GM12878 (cell line): ENCODE measurements around the gene NTM. TPM values are rescaled to one million over a fixed set of nuclear protein-coding genes. Genes with fewer than 3 reads are reported as not detected.

ENCODE experiments used
- ATAC-seq: fragments of 200-7000 bp; cut with Tn5 transposase; 3 replicates; pipeline ENCODE4 v1.9.1; 2020; ENCODE audit warnings: mild to moderate bottlenecking, moderate library complexity
- BruUV-seq: library from RNA; stranded (reverse); fragments of 400-500 nt; replicated peaks from 2 replicates; lab custom pipeline; 2021; lab: Mats Ljungman, UMichigan
- CTCF ChIA-PET: fragments of 300-600 bp; sonication (Branson Sonifier 250); formaldehyde crosslinking; extraction: SDS; loops from one replicate; lab custom pipeline; 2021; ENCODE audit warnings: inconsistent platforms; lab: Yijun Ruan, JAX
- POLR2A ChIA-PET: fragments of 350-600 bp; formaldehyde crosslinking; extraction: SDS; loops from one replicate; lab custom pipeline; 2021; ENCODE audit warnings: inconsistent platforms; lab: Charles Lee
- RAD21 ChIA-PET: fragments of 300-600 bp; sonication (Branson Sonifier 250); formaldehyde crosslinking; loops from one replicate; lab custom pipeline; 2023; ENCODE audit warnings: antibody characterized with exemption; ENCODE audit not compliant: unreplicated experiment; lab: Charles Lee
- SMC1A ChIA-PET: fragments of 300-600 bp; sonication (Branson Sonifier 250); formaldehyde crosslinking; loops from one replicate; lab custom pipeline; 2023; ENCODE audit not compliant: unreplicated experiment, uncharacterized antibody; lab: Charles Lee
- DNase-seq: peaks from one replicate; pipeline ENCODE4 v3.0.0-alpha.2; 2011; ENCODE audit warnings: low read depth, low spot score
- FAIRE-seq: peaks from 3 replicates; lab custom pipeline; 2011; peaks lifted over from hg19 to GRCh38; lab: Jason Lieb, UNC
- H2AFZ ChIP-seq: 2 replicates; pipeline ENCODE4 v1.6.0; 2011; ENCODE audit warnings: low read depth, low read length, control low read depth; ENCODE audit not compliant: control insufficient read depth
- H3K27ac ChIP-seq: 2 replicates; pipeline ENCODE4 v1.5.1; 2011; ENCODE audit warnings: control low read depth; ENCODE audit not compliant: control insufficient read depth, insufficient read depth
- H3K27me3 ChIP-seq, 2 experiments: replicated peaks in 1 of 2; 2 replicates each; pipeline versions ENCODE4 v1.6.0 to v1.6.1; 2011; ENCODE audit warnings: low read length in 1 of 2; ENCODE audit not compliant: control insufficient read depth in 2 of 2, insufficient read depth in 2 of 2
- H3K36me3 ChIP-seq, 2 experiments: 2 replicates each; pipeline ENCODE4 v1.5.1; 2011; ENCODE audit warnings: low read length in 1 of 2; ENCODE audit not compliant: control insufficient read depth in 2 of 2, insufficient read depth in 2 of 2
- H3K4me1 ChIP-seq: 2 replicates; pipeline ENCODE4 v1.6.1; 2011; ENCODE audit warnings: mild to moderate bottlenecking, low read length, moderate library complexity, mixed read lengths; ENCODE audit not compliant: control insufficient read depth, insufficient read depth
- H3K4me2 ChIP-seq: 2 replicates; pipeline ENCODE4 v1.6.0; 2011; ENCODE audit warnings: control low read depth; ENCODE audit not compliant: control insufficient read depth, insufficient read depth
- H3K4me3 ChIP-seq: fragments of 200-600 bp; sonication (generic); 2 replicates; pipeline ENCODE4 v1.5.1; 2016
- H3K79me2 ChIP-seq: 2 replicates; pipeline ENCODE4 v1.6.0; 2011; ENCODE audit warnings: low read length; ENCODE audit not compliant: control insufficient read depth, insufficient read depth
- H3K9ac ChIP-seq: 2 replicates; pipeline ENCODE4 v1.8.0; 2011; ENCODE audit warnings: low read length, control low read depth, mixed read lengths; ENCODE audit not compliant: control insufficient read depth, insufficient read depth
- H3K9me3 ChIP-seq: replicated peaks from 3 replicates; pipeline ENCODE4 v1.5.1; 2011; ENCODE audit warnings: mild to moderate bottlenecking, low read length; ENCODE audit not compliant: control insufficient read depth, insufficient read depth
- H4K20me1 ChIP-seq: 2 replicates; pipeline ENCODE4 v1.6.0; 2011; ENCODE audit not compliant: control insufficient read depth, insufficient read depth
- CHD1 ChIP-seq: IDR thresholded peaks from 2 replicates; pipeline ENCODE4 v1.6.1; 2012; ENCODE audit warnings: low read depth, low read length, improper control_type of control experiment
- DPF2 ChIP-seq: fragments of 450-650 bp; IDR thresholded peaks from 2 replicates; pipeline ENCODE4 v1.6.1; 2017; ENCODE audit warnings: mild to moderate bottlenecking
- HDAC6 ChIP-seq: fragments of 200-600 bp; sonication (generic); IDR thresholded peaks from one replicate; pipeline ENCODE4 v1.8.0; 2017; ENCODE audit warnings: antibody characterized with exemption; ENCODE audit not compliant: unreplicated experiment
- HDGF ChIP-seq: fragments of 450-650 bp; IDR thresholded peaks from 2 replicates; pipeline ENCODE4 v1.6.1; 2016; ENCODE audit warnings: antibody characterized with exemption
- KDM1A ChIP-seq: fragments of 200-600 bp; sonication (generic); IDR thresholded peaks from 2 replicates; pipeline ENCODE4 v1.6.1; 2016; ENCODE audit warnings: borderline replicate concordance
- KLF5 ChIP-seq: fragments of 450-650 bp; IDR thresholded peaks from 2 replicates; pipeline ENCODE4 v1.6.1; 2014; ENCODE audit warnings: mild to moderate bottlenecking; ENCODE audit not compliant: partially characterized antibody
- LARP7 ChIP-seq: fragments of 450-650 bp; IDR thresholded peaks from 2 replicates; pipeline ENCODE4 v1.6.1; 2017; ENCODE audit warnings: mild to moderate bottlenecking
- NFYA ChIP-seq: IDR thresholded peaks from 2 replicates; pipeline ENCODE4 v1.6.1; 2011; ENCODE audit warnings: low read depth, mild to moderate bottlenecking, low read length, improper control_type of control experiment, borderline replicate concordance
- NR2F1 ChIP-seq: fragments of 450-650 bp; conservative IDR thresholded peaks from 2 replicates; pipeline ENCODE4 v1.6.1; 2017; ENCODE audit warnings: mild to moderate bottlenecking
- SMAD5 ChIP-seq: IDR thresholded peaks from 2 replicates; pipeline ENCODE4 v1.6.1; 2016; ENCODE audit warnings: antibody characterized with exemption, low read depth
- STAT1 ChIP-seq: fragments of 450-650 bp; conservative IDR thresholded peaks from 2 replicates; pipeline ENCODE4 v1.6.1; 2014; ENCODE audit warnings: antibody characterized with exemption, mild to moderate bottlenecking
- TAF1 ChIP-seq: IDR thresholded peaks from 2 replicates; pipeline ENCODE4 v1.6.1; 2011; ENCODE audit warnings: mild to moderate bottlenecking, low read depth, low read length, borderline replicate concordance
- ZSCAN29 ChIP-seq: fragments of 450-650 bp; IDR thresholded peaks from 2 replicates; pipeline ENCODE4 v1.6.1; 2017; ENCODE audit warnings: mild to moderate bottlenecking, moderate library complexity
- WGBS: methylation state at CpG from one replicate; pipeline ENCODE4 v1.1.6; 2016; ENCODE audit warnings: low lambda C conversion rate; ENCODE audit not compliant: insufficient replicate concordance, insufficient coverage; ENCODE audit errors: missing lambda C conversion rate; 5-methylcytosine and 5-hydroxymethylcytosine counted together
- in situ Hi-C: fragments of 300-500 bp; cut with MboI; formaldehyde crosslinking; loops from 9 replicates; pipeline ENCODE4 v1.14.3; 2018; ENCODE audit warnings: mixed read lengths
- intact Hi-C: fragments of 100-400 bp; cut with micrococcal nuclease; formaldehyde crosslinking; loops from one replicate; pipeline ENCODE4 v1.14.2; 2022; ENCODE audit not compliant: unreplicated experiment
- polyA plus RNA-seq, 11 experiments: library from polyadenylated mRNA; depleted of rRNA in 4 of 11; unstranded in 6 of 11; stranded (reverse) in 5 of 11; fragments of >200 nt; fragmentation: Nextera tagmentation in 4 of 11; fragmentation: Illumina TruSeq in 1 of 11; extraction: Ambion mirVana in 4 of 11; extraction: Trizol in 1 of 11; gene quantifications; 1 replicate in 1 of 11; 2 replicates in 10 of 11; pipeline versions ENCODE4 v1.2.1 to v1.2.3, GENCODE V29; 2011 to 2016; ENCODE audit warnings: inconsistent platforms in 2 of 11, missing spikeins in 2 of 11, low read depth in 1 of 11
- total RNA-seq, 4 experiments: library from RNA; depleted of rRNA in 3 of 4; stranded (reverse); fragments of >200 nt in 3 of 4; fragmentation: Illumina TruSeq in 1 of 4; extraction: Trizol in 1 of 4; gene quantifications; 2 replicates each; pipeline versions ENCODE4 v1.2.1 to v1.2.3, GENCODE V29; 2013 to 2021
- TF ChIP-seq, protein P1 (sequence below): fragments of 450-650 bp; IDR thresholded peaks from 2 replicates; pipeline ENCODE4 v1.6.1; 2017; ENCODE audit warnings: mild to moderate bottlenecking, moderate library complexity
- TF ChIP-seq, protein P2 (sequence below): IDR thresholded peaks from 2 replicates; pipeline ENCODE4 v1.6.1; 2012; ENCODE audit warnings: low read depth, low read length, improper control_type of control experiment
- TF ChIP-seq, protein P3 (sequence below): fragments of 450-650 bp; IDR thresholded peaks from 2 replicates; pipeline ENCODE4 v1.6.1; 2016; ENCODE audit warnings: mild to moderate bottlenecking

NTM gene
- total and polyA plus RNA-seq, 10 of the 15 experiments (the other 5 are each of a cell fraction or from before 2014, with no cell fraction given) = not detected

DNA sequence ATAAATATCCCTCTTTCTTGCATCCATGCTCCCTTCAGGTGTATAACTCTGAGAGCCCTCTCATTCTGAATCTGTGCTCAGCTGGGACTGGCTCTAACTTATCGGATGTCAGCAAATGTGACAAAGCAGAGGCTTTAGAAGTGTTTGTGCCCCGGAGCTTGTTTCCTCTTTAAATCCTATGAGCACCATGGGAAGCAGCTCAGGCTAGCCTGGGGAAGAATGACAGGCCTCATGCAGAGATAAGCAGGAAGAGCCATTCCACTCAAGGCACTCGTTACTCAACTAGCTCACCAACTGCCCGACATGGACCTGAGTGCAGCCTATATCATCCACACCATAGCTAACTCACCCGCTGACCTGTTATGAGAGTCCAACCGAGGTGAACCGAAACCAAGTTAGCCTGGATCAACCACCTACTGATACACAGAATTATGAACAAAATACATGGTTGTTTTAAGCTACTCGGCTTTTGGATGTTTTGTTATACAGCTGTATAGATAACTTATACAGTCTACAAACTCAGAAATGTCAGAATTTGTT, 990.7 kb downstream of the NTM start:
- FAIRE-seq = no peak
- H3K9me3 ChIP-seq = no peaks in the 10 kb centered on the region; the same call in 1 of the 3 replicates
- peaks cover 42% of the 10 kb centered on the region for H3K4me1 ChIP-seq
- in situ Hi-C loops = no loop called here
- no TSS peak for BruUV-seq
- ChIA-PET POLR2A (interaction anchor here (0.6 kb wide), 1 partner anchor 22 kb away, joined by 3 read pairs; no protein-coding TSS in a partner anchor), SMC1A (interaction anchor here (0.9 kb wide), 1 partner anchor 48 kb away, joined by 4 read pairs; no protein-coding TSS in a partner anchor), RAD21 (no interaction called here), CTCF (interaction anchor here (1.9 kb wide), 1 partner anchor 13 kb away, joined by 5 read pairs; no protein-coding TSS in a partner anchor)
- TF ChIP-seq CHD1 = no peak
- no peak for TF ChIP-seq HDAC6
- no peak for TF ChIP-seq STAT1
- no peak for TF ChIP-seq ZSCAN29
- TF ChIP-seq NFYA = no peak
- no peak for TF ChIP-seq DPF2
- TF ChIP-seq, protein P1, sequence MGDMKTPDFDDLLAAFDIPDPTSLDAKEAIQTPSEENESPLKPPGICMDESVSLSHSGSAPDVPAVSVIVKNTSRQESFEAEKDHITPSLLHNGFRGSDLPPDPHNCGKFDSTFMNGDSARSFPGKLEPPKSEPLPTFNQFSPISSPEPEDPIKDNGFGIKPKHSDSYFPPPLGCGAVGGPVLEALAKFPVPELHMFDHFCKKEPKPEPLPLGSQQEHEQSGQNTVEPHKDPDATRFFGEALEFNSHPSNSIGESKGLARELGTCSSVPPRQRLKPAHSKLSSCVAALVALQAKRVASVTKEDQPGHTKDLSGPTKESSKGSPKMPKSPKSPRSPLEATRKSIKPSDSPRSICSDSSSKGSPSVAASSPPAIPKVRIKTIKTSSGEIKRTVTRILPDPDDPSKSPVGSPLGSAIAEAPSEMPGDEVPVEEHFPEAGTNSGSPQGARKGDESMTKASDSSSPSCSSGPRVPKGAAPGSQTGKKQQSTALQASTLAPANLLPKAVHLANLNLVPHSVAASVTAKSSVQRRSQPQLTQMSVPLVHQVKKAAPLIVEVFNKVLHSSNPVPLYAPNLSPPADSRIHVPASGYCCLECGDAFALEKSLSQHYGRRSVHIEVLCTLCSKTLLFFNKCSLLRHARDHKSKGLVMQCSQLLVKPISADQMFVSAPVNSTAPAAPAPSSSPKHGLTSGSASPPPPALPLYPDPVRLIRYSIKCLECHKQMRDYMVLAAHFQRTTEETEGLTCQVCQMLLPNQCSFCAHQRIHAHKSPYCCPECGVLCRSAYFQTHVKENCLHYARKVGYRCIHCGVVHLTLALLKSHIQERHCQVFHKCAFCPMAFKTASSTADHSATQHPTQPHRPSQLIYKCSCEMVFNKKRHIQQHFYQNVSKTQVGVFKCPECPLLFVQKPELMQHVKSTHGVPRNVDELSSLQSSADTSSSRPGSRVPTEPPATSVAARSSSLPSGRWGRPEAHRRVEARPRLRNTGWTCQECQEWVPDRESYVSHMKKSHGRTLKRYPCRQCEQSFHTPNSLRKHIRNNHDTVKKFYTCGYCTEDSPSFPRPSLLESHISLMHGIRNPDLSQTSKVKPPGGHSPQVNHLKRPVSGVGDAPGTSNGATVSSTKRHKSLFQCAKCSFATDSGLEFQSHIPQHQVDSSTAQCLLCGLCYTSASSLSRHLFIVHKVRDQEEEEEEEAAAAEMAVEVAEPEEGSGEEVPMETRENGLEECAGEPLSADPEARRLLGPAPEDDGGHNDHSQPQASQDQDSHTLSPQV = no peak
- TF ChIP-seq KDM1A = no peak
- no peak for TF ChIP-seq NR2F1
- no peak for TF ChIP-seq TAF1
- no peak for TF ChIP-seq KLF5
- no peak for TF ChIP-seq LARP7
- TF ChIP-seq, protein P2, sequence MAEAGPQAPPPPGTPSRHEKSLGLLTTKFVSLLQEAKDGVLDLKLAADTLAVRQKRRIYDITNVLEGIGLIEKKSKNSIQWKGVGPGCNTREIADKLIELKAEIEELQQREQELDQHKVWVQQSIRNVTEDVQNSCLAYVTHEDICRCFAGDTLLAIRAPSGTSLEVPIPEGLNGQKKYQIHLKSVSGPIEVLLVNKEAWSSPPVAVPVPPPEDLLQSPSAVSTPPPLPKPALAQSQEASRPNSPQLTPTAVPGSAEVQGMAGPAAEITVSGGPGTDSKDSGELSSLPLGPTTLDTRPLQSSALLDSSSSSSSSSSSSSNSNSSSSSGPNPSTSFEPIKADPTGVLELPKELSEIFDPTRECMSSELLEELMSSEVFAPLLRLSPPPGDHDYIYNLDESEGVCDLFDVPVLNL = no peak
- TF ChIP-seq HDGF = no peak
- TF ChIP-seq, protein P3, sequence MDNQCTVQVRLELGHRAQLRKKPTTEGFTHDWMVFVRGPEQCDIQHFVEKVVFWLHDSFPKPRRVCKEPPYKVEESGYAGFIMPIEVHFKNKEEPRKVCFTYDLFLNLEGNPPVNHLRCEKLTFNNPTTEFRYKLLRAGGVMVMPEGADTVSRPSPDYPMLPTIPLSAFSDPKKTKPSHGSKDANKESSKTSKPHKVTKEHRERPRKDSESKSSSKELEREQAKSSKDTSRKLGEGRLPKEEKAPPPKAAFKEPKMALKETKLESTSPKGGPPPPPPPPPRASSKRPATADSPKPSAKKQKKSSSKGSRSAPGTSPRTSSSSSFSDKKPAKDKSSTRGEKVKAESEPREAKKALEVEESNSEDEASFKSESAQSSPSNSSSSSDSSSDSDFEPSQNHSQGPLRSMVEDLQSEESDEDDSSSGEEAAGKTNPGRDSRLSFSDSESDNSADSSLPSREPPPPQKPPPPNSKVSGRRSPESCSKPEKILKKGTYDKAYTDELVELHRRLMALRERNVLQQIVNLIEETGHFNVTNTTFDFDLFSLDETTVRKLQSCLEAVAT = no peak
- no peak for TF ChIP-seq SMAD5
- H4K20me1 ChIP-seq = no peaks in the 10 kb centered on the region
- peak overlapping the region; percentile 21 for H3K4me2 ChIP-seq
- WGBS = 44% methylated on average over 8 of the region's 8 CpGs
- H3K27ac ChIP-seq = peak overlapping the region; percentile 13; the same call in 1 of the 2 replicates
- no peak overlapping the region for H3K9ac ChIP-seq
- H3K79me2 ChIP-seq = no peaks in the 10 kb centered on the region
- H2AFZ ChIP-seq = no peak overlapping the region
- no peak for DNase-seq
- intact Hi-C loops = no loop called here
- H3K36me3 ChIP-seq = no peaks in the 10 kb centered on the region
- H3K27me3 ChIP-seq = no peaks in the 10 kb centered on the region
- H3K4me3 ChIP-seq = no peak overlapping the region
- no peak for ATAC-seq
